ENCODE results near the gene MLKL. TPM values are rescaled to one million over a fixed set of nuclear protein-coding genes. Genes with fewer than 3 reads are reported as not detected.
"Not testable (repeated sequence)": the region's sequence is repeated elsewhere in the genome, so short reads cannot be mapped to it uniquely, and the experiment has no call there.

MLKL gene
- total RNA-seq, 1 donor, result 10.8 TPM

DNA sequence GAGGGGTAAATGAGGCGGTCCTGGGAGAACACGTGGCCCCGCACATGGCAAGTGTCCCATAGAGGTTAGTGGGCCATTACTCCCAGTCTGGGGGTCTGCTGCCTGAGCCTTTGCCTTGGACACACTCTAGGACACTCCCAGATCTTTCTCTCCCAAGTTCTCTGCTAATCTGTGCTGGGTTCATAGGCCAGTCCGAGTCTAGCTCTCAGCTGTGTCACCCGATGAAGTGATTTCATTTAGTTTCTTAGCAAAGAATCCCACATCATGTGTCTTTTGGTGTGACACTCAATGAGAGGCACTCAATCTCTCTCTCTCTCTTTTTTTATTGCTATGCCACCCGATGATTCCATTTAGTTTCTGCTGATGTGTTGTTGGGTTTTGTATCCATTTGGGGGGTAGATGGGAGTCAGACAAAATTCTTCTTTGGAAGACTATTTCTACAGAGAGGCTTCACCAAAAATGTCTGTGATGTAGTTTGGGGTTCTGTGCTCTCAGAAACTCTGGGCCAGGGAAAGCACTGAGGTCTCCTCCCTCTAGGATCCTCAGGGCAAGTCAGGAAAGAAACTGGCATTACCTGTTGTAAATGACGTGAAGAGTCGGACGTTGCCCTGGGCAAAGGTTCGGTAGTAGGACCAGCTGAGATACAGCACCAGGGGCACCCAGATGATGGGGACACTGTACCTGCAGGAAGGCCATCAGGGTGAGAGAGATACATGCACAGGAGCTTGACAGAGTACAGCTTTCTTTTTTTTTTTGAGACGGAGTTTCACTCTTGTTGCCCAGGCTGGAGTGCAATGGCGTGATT is 25.2 kb upstream of the MLKL start:
- no peak overlapping the region for H3K4me3 ChIP-seq (ENCODE audit: low read depth, low read length)
- no peak for DNase-seq (ENCODE audit: low read depth)
- TF ChIP-seq, protein P1, sequence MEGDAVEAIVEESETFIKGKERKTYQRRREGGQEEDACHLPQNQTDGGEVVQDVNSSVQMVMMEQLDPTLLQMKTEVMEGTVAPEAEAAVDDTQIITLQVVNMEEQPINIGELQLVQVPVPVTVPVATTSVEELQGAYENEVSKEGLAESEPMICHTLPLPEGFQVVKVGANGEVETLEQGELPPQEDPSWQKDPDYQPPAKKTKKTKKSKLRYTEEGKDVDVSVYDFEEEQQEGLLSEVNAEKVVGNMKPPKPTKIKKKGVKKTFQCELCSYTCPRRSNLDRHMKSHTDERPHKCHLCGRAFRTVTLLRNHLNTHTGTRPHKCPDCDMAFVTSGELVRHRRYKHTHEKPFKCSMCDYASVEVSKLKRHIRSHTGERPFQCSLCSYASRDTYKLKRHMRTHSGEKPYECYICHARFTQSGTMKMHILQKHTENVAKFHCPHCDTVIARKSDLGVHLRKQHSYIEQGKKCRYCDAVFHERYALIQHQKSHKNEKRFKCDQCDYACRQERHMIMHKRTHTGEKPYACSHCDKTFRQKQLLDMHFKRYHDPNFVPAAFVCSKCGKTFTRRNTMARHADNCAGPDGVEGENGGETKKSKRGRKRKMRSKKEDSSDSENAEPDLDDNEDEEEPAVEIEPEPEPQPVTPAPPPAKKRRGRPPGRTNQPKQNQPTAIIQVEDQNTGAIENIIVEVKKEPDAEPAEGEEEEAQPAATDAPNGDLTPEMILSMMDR (IDR thresholded peaks at IDR 0.05; ENCODE audit: insufficient read depth, low read length), result no peak

DNA sequence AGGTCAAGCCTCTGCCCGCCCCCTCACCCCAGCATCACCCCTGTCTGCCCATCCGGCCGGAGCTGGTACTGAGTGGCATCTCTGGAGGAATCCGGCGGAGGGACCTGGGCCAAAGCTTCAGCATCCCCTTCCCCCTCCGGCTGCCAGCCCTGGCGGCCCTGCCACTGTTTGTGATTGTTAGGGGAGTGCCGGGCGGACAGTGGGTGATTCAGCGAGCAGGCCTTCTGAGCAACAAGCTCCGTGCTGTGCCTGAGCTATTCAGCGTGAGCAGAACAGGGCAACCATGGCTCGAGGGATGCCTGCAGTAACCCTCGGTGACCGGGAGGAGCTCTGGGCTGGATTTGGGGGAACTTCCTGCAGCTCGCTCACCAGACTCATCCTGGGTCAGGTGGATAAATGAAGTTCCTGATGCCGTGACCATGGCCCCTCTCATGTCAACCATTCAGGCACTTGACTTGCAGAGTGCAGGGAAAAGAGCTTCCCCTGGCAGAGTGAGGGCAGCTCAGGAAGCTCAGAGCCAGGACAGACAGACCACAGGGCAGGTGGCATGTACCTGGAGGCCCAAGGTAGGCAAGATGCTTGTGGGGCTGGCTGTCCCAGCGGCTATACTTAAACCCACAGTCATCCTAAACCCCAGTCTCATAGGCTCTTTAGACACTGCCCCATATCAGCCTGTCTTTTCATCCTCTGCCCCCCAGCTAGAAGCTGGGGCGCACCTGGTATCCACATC is 24.3 kb upstream of the MLKL start:
- peak; percentile 48 for DNase-seq (ENCODE audit: low read depth)
- no peak overlapping the region for H3K4me3 ChIP-seq (ENCODE audit: low read depth, low read length)
- TF ChIP-seq, protein P1 (IDR thresholded peaks at IDR 0.05; ENCODE audit: insufficient read depth, low read length), result peak; percentile 44

DNA sequence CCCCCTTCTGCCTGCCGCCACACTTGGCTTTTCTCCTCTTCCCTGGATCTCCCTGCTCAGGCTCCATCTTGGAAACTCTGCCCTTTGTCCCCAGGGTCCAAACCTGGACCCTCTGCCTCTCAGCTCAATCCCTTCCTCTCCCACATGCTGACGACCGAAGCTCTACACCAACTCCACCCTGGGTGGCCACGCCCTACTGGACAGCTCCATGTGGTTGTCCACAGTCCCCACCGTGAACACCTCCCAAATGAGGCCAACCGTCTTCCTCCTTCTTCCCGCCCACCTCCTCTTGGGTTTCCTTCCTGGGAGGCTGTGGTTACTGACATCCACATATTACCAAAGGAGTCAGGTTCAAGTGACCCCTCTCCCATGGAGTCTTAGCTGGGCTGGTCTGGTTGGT is 22.6 kb upstream of the MLKL start:
- DNase-seq (ENCODE audit: low read depth), result no peak
- TF ChIP-seq, protein P1 (IDR thresholded peaks at IDR 0.05; ENCODE audit: insufficient read depth, low read length), result no peak
- no peak overlapping the region for H3K4me3 ChIP-seq (ENCODE audit: low read depth, low read length)

DNA sequence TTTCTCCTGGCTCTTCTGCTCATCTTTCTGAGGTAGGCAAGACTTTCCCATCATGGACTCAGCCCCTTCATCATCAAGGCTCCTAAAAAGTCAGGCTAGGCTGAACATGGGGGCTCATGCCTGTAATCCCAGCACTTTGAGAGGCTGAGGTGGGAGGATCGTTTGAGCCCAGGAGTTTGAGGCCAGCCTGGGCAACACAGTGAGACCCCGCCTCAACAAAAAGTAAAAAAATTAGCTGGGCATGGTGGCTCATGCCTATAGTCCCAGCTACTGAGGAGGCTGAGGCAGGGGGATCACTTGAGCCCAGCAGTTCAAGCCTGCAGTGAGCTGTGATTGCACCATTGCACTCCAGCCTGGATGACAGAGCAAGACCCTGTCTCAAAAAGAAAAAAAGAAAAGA is 21.5 kb upstream of the MLKL start:
- H3K4me3 ChIP-seq (ENCODE audit: low read depth, low read length); DNase-seq (ENCODE audit: low read depth): not testable (repeated sequence)

DNA sequence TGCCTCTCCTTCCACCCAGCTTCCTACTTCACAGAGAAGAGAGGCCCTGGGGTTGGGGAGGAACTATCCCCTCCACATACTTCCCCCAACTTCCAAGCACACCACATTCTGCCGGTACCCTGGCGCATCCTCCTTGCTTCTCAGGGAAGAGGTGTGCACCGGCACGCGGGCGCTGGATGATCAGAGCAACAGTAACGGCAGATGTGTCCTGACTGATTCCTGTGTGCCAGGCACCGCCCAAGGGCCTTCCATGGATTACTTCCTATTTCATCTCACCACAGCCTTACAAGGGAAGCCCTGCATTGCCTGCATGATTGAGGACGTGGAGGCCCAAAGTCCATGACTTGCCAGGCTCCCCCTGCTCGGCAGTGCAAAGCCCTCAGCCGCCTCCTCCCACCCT is 21.1 kb upstream of the MLKL start:
- no peak for DNase-seq (ENCODE audit: low read depth)
- TF ChIP-seq, protein P1 (IDR thresholded peaks at IDR 0.05; ENCODE audit: insufficient read depth, low read length), result no peak
- no peak overlapping the region for H3K4me3 ChIP-seq (ENCODE audit: low read depth, low read length)

DNA sequence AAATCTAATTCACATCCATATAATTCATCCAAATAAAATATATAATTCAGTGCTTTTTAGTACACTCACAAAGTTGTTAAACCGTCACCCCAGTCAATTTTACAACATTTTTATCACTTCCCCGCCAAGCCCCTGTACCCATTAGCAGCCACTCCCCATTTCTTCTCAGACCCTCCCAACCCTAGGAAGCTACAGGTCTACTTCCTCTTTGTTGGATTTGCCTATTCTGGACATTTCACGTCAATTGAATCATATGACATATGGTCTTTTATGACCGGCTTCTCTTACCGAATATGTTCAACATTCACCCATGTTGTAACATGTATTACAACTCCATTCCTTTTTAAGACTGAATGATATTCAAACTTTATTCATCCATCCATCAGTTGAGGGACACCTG is 19.9 kb upstream of the MLKL start:
- no peak overlapping the region for H3K4me3 ChIP-seq (ENCODE audit: low read depth, low read length)
- TF ChIP-seq, protein P1 (IDR thresholded peaks at IDR 0.05; ENCODE audit: insufficient read depth, low read length), result no peak
- DNase-seq (ENCODE audit: low read depth), result no peak

Data from fibroblast of the aortic adventitia (primary cell).